GM12878 (cell line): ENCODE results near the gene TMEM89. TPM values are rescaled to one million over a fixed set of nuclear protein-coding genes. Genes with fewer than 3 reads are reported as not detected.

Experiments
- ATAC-seq: fragments of 200-7000 bp; cut with Tn5 transposase; 3 replicates; pipeline ENCODE4 v1.9.1; 2020; ENCODE audit warnings: mild to moderate bottlenecking, moderate library complexity
- BruUV-seq: library from RNA; stranded (reverse); fragments of 400-500 nt; replicated peaks from 2 replicates; lab custom pipeline; 2021; lab: Mats Ljungman, UMichigan
- CTCF ChIA-PET: fragments of 300-600 bp; sonication (Branson Sonifier 250); formaldehyde crosslinking; extraction: SDS; loops from one replicate; lab custom pipeline; 2021; ENCODE audit warnings: inconsistent platforms; lab: Yijun Ruan, JAX
- POLR2A ChIA-PET: fragments of 350-600 bp; formaldehyde crosslinking; extraction: SDS; loops from one replicate; lab custom pipeline; 2021; ENCODE audit warnings: inconsistent platforms; lab: Charles Lee
- RAD21 ChIA-PET: fragments of 300-600 bp; sonication (Branson Sonifier 250); formaldehyde crosslinking; loops from one replicate; lab custom pipeline; 2023; ENCODE audit warnings: antibody characterized with exemption; ENCODE audit not compliant: unreplicated experiment; lab: Charles Lee
- SMC1A ChIA-PET: fragments of 300-600 bp; sonication (Branson Sonifier 250); formaldehyde crosslinking; loops from one replicate; lab custom pipeline; 2023; ENCODE audit not compliant: unreplicated experiment, uncharacterized antibody; lab: Charles Lee
- DNase-seq: peaks from one replicate; pipeline ENCODE4 v3.0.0-alpha.2; 2011; ENCODE audit warnings: low read depth, low spot score
- FAIRE-seq: peaks from 3 replicates; lab custom pipeline; 2011; peaks lifted over from hg19 to GRCh38; lab: Jason Lieb, UNC
- H2AFZ ChIP-seq: 2 replicates; pipeline ENCODE4 v1.6.0; 2011; ENCODE audit warnings: low read depth, low read length, control low read depth; ENCODE audit not compliant: control insufficient read depth
- H3K27ac ChIP-seq: 2 replicates; pipeline ENCODE4 v1.5.1; 2011; ENCODE audit warnings: control low read depth; ENCODE audit not compliant: control insufficient read depth, insufficient read depth
- H3K27me3 ChIP-seq, 2 experiments: replicated peaks in 1 of 2; 2 replicates each; pipeline versions ENCODE4 v1.6.0 to v1.6.1; 2011; ENCODE audit warnings: low read length in 1 of 2; ENCODE audit not compliant: control insufficient read depth in 2 of 2, insufficient read depth in 2 of 2
- H3K36me3 ChIP-seq, 2 experiments: 2 replicates each; pipeline ENCODE4 v1.5.1; 2011; ENCODE audit warnings: low read length in 1 of 2; ENCODE audit not compliant: control insufficient read depth in 2 of 2, insufficient read depth in 2 of 2
- H3K4me1 ChIP-seq: 2 replicates; pipeline ENCODE4 v1.6.1; 2011; ENCODE audit warnings: mild to moderate bottlenecking, low read length, moderate library complexity, mixed read lengths; ENCODE audit not compliant: control insufficient read depth, insufficient read depth
- H3K4me2 ChIP-seq: 2 replicates; pipeline ENCODE4 v1.6.0; 2011; ENCODE audit warnings: control low read depth; ENCODE audit not compliant: control insufficient read depth, insufficient read depth
- H3K4me3 ChIP-seq: fragments of 200-600 bp; sonication (generic); 2 replicates; pipeline ENCODE4 v1.5.1; 2016
- H3K79me2 ChIP-seq: 2 replicates; pipeline ENCODE4 v1.6.0; 2011; ENCODE audit warnings: low read length; ENCODE audit not compliant: control insufficient read depth, insufficient read depth
- H3K9ac ChIP-seq: 2 replicates; pipeline ENCODE4 v1.8.0; 2011; ENCODE audit warnings: low read length, control low read depth, mixed read lengths; ENCODE audit not compliant: control insufficient read depth, insufficient read depth
- H3K9me3 ChIP-seq: replicated peaks from 3 replicates; pipeline ENCODE4 v1.5.1; 2011; ENCODE audit warnings: mild to moderate bottlenecking, low read length; ENCODE audit not compliant: control insufficient read depth, insufficient read depth
- H4K20me1 ChIP-seq: 2 replicates; pipeline ENCODE4 v1.6.0; 2011; ENCODE audit not compliant: control insufficient read depth, insufficient read depth
- BHLHE40 ChIP-seq, 2 experiments: fragments of 450-650 bp in 1 of 2; IDR thresholded peaks; 2 replicates each; pipeline ENCODE4 v1.6.1; 2011 to 2017; ENCODE audit warnings: low read depth in 2 of 2, borderline replicate concordance in 1 of 2, improper control_type of control experiment in 1 of 2, low read length in 1 of 2, mild to moderate bottlenecking in 1 of 2
- CHD2 ChIP-seq: IDR thresholded peaks from 2 replicates; pipeline ENCODE4 v1.6.1; 2011; ENCODE audit warnings: low read depth, low read length, improper control_type of control experiment, borderline replicate concordance
- IRF5 ChIP-seq: fragments of 450-650 bp; IDR thresholded peaks from 2 replicates; pipeline ENCODE4 v1.6.1; 2017; ENCODE audit warnings: borderline replicate concordance
- LARP7 ChIP-seq: fragments of 450-650 bp; IDR thresholded peaks from 2 replicates; pipeline ENCODE4 v1.6.1; 2017; ENCODE audit warnings: mild to moderate bottlenecking
- MTA2 ChIP-seq: fragments of 450-650 bp; IDR thresholded peaks from 2 replicates; pipeline ENCODE4 v1.6.1; 2016; ENCODE audit warnings: low read depth, mild to moderate bottlenecking, moderate library complexity
- MTA3 ChIP-seq: IDR thresholded peaks from 2 replicates; pipeline ENCODE4 v1.6.1; 2012; ENCODE audit warnings: low read length, inconsistent platforms, borderline replicate concordance
- NR2C2 ChIP-seq: IDR thresholded peaks from 2 replicates; pipeline ENCODE4 v1.6.1; 2011; ENCODE audit warnings: borderline replicate concordance, low read depth; ENCODE audit not compliant: control insufficient read depth, insufficient read length
- POLR2AphosphoS5 ChIP-seq: IDR thresholded peaks from 2 replicates; pipeline ENCODE4 v1.6.1; 2011; ENCODE audit warnings: mild to moderate bottlenecking, low read length, inconsistent platforms
- SREBF1 ChIP-seq: IDR thresholded peaks from 2 replicates; pipeline ENCODE4 v1.6.1; 2012; ENCODE audit warnings: mild to moderate bottlenecking, low read length
- ZNF217 ChIP-seq: fragments of 450-650 bp; IDR thresholded peaks from 2 replicates; pipeline ENCODE4 v1.6.1; 2017; ENCODE audit warnings: antibody characterized with exemption, mild to moderate bottlenecking
- ZZZ3 ChIP-seq: IDR thresholded peaks from 2 replicates; pipeline ENCODE4 v1.6.1; 2011; ENCODE audit warnings: low read depth; ENCODE audit not compliant: control insufficient read depth, insufficient read length
- WGBS: methylation state at CpG from one replicate; pipeline ENCODE4 v1.1.6; 2016; ENCODE audit warnings: low lambda C conversion rate; ENCODE audit not compliant: insufficient replicate concordance, insufficient coverage; ENCODE audit errors: missing lambda C conversion rate; 5-methylcytosine and 5-hydroxymethylcytosine counted together
- in situ Hi-C: fragments of 300-500 bp; cut with MboI; formaldehyde crosslinking; loops from 9 replicates; pipeline ENCODE4 v1.14.3; 2018; ENCODE audit warnings: mixed read lengths
- intact Hi-C: fragments of 100-400 bp; cut with micrococcal nuclease; formaldehyde crosslinking; loops from one replicate; pipeline ENCODE4 v1.14.2; 2022; ENCODE audit not compliant: unreplicated experiment
- polyA plus RNA-seq, 11 experiments: library from polyadenylated mRNA; depleted of rRNA in 4 of 11; unstranded in 6 of 11; stranded (reverse) in 5 of 11; fragments of >200 nt; fragmentation: Nextera tagmentation in 4 of 11; fragmentation: Illumina TruSeq in 1 of 11; extraction: Ambion mirVana in 4 of 11; extraction: Trizol in 1 of 11; gene quantifications; 1 replicate in 1 of 11; 2 replicates in 10 of 11; pipeline versions ENCODE4 v1.2.1 to v1.2.3, GENCODE V29; 2011 to 2016; ENCODE audit warnings: inconsistent platforms in 2 of 11, missing spikeins in 2 of 11, low read depth in 1 of 11
- total RNA-seq, 4 experiments: library from RNA; depleted of rRNA in 3 of 4; stranded (reverse); fragments of >200 nt in 3 of 4; fragmentation: Illumina TruSeq in 1 of 4; extraction: Trizol in 1 of 4; gene quantifications; 2 replicates each; pipeline versions ENCODE4 v1.2.1 to v1.2.3, GENCODE V29; 2013 to 2021
- TF ChIP-seq, protein P1 (sequence below): fragments of 450-650 bp; conservative IDR thresholded peaks from 2 replicates; pipeline ENCODE4 v1.6.1; 2017; ENCODE audit warnings: mild to moderate bottlenecking, moderate library complexity
- TF ChIP-seq, protein P2 (sequence below): IDR thresholded peaks from 2 replicates; pipeline ENCODE4 v1.6.1; 2011; ENCODE audit warnings: low read depth, low read length, improper control_type of control experiment, borderline replicate concordance

The TMEM89 gene
- total and polyA plus RNA-seq, 10 of the 15 experiments (the other 5 are each of a cell fraction or from before 2014, with no cell fraction given), result not detected

DNA sequence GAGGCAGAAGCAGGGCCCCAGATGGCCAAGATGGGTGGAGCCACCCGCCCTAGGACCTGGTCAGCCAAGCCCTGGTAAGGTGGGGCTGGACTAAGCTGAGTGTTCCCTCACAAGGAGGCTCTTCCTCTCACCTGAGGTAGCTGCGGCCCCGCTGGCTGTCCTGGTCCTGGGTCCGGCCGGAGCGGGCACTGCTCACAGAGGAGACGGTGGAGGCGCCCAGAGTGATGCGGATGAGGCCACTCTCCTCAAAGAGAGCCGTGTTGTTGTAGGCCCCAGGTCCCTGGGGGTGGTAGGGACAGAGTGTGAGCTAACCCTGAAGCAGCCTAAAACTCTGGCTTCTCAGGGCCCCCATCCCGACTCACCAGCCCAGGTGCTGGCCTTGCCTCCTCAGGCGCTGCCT is 21.0 kb upstream of the TMEM89 start (continued):
- no peak for TF ChIP-seq POLR2AphosphoS5
- TF ChIP-seq, protein P1, sequence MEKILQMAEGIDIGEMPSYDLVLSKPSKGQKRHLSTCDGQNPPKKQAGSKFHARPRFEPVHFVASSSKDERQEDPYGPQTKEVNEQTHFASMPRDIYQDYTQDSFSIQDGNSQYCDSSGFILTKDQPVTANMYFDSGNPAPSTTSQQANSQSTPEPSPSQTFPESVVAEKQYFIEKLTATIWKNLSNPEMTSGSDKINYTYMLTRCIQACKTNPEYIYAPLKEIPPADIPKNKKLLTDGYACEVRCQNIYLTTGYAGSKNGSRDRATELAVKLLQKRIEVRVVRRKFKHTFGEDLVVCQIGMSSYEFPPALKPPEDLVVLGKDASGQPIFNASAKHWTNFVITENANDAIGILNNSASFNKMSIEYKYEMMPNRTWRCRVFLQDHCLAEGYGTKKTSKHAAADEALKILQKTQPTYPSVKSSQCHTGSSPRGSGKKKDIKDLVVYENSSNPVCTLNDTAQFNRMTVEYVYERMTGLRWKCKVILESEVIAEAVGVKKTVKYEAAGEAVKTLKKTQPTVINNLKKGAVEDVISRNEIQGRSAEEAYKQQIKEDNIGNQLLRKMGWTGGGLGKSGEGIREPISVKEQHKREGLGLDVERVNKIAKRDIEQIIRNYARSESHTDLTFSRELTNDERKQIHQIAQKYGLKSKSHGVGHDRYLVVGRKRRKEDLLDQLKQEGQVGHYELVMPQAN, result no peak
- TF ChIP-seq, protein P2, sequence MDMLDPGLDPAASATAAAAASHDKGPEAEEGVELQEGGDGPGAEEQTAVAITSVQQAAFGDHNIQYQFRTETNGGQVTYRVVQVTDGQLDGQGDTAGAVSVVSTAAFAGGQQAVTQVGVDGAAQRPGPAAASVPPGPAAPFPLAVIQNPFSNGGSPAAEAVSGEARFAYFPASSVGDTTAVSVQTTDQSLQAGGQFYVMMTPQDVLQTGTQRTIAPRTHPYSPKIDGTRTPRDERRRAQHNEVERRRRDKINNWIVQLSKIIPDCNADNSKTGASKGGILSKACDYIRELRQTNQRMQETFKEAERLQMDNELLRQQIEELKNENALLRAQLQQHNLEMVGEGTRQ, result no peak
- TF ChIP-seq, all 136 proteins: peak for 0

GRCh38 chr3:48641396-48641795 is 19.8 kb upstream of the TMEM89 start:
- intact Hi-C loops, result no loop called here
- Histone ChIP-seq H3K4me2 (no peak overlapping the region), H4K20me1 (no peaks in the 10 kb centered on the region), H3K4me3 (no peak overlapping the region), H3K9ac (no peak overlapping the region), H3K27ac (no peak overlapping the region), H3K4me1 (peaks cover 2% of the 10 kb centered on the region; the same call in 1 of the 2 replicates), H3K36me3 (no peaks in the 10 kb centered on the region), H2AFZ (no peak overlapping the region), H3K79me2 (no peaks in the 10 kb centered on the region), H3K27me3 (no peaks in the 10 kb centered on the region), H3K9me3 (no peaks in the 10 kb centered on the region)
- no TSS peak for BruUV-seq
- no peak for FAIRE-seq
- ATAC-seq, result no peak
- TF ChIP-seq BHLHE40 (IDR thresholded peaks at IDR 0.05; ENCODE audit: borderline replicate concordance in 1 of 2, low read depth in 2 of 2, low read length in 1 of 2), result no peak
- TF ChIP-seq CHD2, result no peak
- no peak for TF ChIP-seq IRF5
- no peak for TF ChIP-seq MTA3
- no peak for TF ChIP-seq MTA2
- no peak for TF ChIP-seq LARP7
- TF ChIP-seq SREBF1, result no peak
- TF ChIP-seq ZNF217, result no peak
- TF ChIP-seq, protein P1, result no peak
- TF ChIP-seq ZZZ3, result no peak
- no peak for TF ChIP-seq NR2C2
- SMC1A ChIA-PET, result no interaction called here
- WGBS, result 46% methylated on average over 3 of the region's 3 CpGs
- DNase-seq, result no peak
- in situ Hi-C loops, result no loop called here
- CTCF ChIA-PET, result no interaction called here
- RAD21 ChIA-PET, result no interaction called here
- POLR2A ChIA-PET, result no interaction called here
